BJ (cell line): Measurements from ENCODE around the gene CASP6. TPM values are rescaled to one million over a fixed set of nuclear protein-coding genes. Genes with fewer than 3 reads are reported as not detected.

ENCODE experiments used
- CTCF ChIA-PET: fragments of 350-600 bp; formaldehyde crosslinking; extraction: SDS; loops from one replicate; lab custom pipeline; 2021; ENCODE audit warnings: antibody characterized with exemption, inconsistent platforms; lab: Yijun Ruan, JAX
- POLR2A ChIA-PET: fragments of 300-600 bp; sonication (Branson Sonifier 250); formaldehyde crosslinking; extraction: SDS; loops from one replicate; lab custom pipeline; 2021; ENCODE audit warnings: antibody characterized with exemption; lab: Charles Lee
- DNase-seq: peaks from one replicate; pipeline ENCODE4 v3.0.0-alpha.2; 2011; ENCODE audit warnings: low read depth
- H3K27me3 ChIP-seq: 2 replicates; pipeline ENCODE4 v1.6.0; 2011; ENCODE audit warnings: low read length; ENCODE audit not compliant: control insufficient read depth, insufficient read depth
- H3K36me3 ChIP-seq: 2 replicates; pipeline ENCODE4 v1.5.1; 2011; ENCODE audit warnings: low read length; ENCODE audit not compliant: control insufficient read depth, insufficient read depth
- H3K4me3 ChIP-seq: 2 replicates; pipeline ENCODE4 v1.5.1; 2011; ENCODE audit warnings: low read depth, mild to moderate bottlenecking, control low read depth, low read length
- polyA plus RNA-seq: library from polyadenylated mRNA; depleted of rRNA; stranded (reverse); fragments of >200 nt; gene quantifications from 2 replicates; pipeline ENCODE4 v1.2.3, GENCODE V29; 2011
- TF ChIP-seq, protein P1 (sequence below): IDR thresholded peaks from 2 replicates; pipeline ENCODE4 v1.5.1; 2011; ENCODE audit warnings: low read depth, mild to moderate bottlenecking, control low read depth, inconsistent platforms, low read length, moderate library complexity; ENCODE audit not compliant: insufficient read depth

CASP6 gene
- polyA plus RNA-seq, 1 experiment: 17.0 TPM

GRCh38 chr4:109676886-109677285 lies 26.4 kb downstream of the CASP6 start:
- ChIA-PET CTCF (no interaction called here), POLR2A (no interaction called here)
- TF ChIP-seq, protein P1, sequence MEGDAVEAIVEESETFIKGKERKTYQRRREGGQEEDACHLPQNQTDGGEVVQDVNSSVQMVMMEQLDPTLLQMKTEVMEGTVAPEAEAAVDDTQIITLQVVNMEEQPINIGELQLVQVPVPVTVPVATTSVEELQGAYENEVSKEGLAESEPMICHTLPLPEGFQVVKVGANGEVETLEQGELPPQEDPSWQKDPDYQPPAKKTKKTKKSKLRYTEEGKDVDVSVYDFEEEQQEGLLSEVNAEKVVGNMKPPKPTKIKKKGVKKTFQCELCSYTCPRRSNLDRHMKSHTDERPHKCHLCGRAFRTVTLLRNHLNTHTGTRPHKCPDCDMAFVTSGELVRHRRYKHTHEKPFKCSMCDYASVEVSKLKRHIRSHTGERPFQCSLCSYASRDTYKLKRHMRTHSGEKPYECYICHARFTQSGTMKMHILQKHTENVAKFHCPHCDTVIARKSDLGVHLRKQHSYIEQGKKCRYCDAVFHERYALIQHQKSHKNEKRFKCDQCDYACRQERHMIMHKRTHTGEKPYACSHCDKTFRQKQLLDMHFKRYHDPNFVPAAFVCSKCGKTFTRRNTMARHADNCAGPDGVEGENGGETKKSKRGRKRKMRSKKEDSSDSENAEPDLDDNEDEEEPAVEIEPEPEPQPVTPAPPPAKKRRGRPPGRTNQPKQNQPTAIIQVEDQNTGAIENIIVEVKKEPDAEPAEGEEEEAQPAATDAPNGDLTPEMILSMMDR: no peak
- Histone ChIP-seq H3K4me3 (no peak overlapping the region), H3K36me3 (no peaks in the 10 kb centered on the region), H3K27me3 (no peaks in the 10 kb centered on the region)
- no peak for DNase-seq

DNA sequence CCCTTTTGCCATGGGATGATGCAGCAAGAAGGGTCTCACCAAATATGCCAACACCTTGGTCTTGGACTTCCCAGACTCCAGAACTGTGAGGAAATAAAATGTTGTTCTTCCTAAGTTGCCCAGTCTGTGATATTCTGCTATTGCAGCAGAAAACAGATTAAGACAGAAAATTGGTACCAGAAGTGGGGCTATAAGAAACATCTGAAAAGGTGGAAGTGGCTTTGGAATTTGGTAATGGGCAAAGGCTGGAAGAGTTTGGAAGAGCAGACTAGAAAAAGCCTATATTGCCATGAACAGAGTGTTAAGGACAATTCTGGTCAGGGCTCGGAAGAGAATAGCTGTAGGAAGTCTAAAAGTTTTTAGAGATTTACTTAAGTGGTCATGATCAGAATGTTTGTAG lies 27.4 kb downstream of the CASP6 start:
- no peak overlapping the region for H3K4me3 ChIP-seq
- H3K27me3 ChIP-seq: no peaks in the 10 kb centered on the region
- POLR2A ChIA-PET: no interaction called here
- H3K36me3 ChIP-seq: no peaks in the 10 kb centered on the region
- CTCF ChIA-PET: no interaction called here
- no peak for DNase-seq
- TF ChIP-seq, protein P1: no peak

DNA sequence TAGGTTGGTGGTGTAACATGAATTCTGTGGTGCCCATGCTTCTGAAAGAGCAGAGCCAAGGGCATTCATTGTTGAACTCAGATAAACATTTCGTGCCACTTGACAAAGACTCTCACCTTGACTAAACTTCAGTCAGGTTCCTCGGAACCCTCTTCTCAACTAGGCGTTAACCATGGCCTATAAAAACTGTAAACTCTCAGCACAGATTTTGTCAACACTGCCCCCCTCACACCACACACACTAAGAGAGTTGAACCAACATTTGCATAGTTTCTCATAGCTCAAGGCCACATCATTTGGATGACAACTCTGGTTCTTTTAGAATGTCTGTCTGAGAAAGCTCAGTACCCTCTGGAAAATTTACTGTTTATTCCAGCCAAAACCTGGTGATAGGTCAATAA lies 28.1 kb downstream of the CASP6 start:
- H3K36me3 ChIP-seq: no peaks in the 10 kb centered on the region
- TF ChIP-seq, protein P1: no peak
- ChIA-PET CTCF (no interaction called here), POLR2A (no interaction called here)
- H3K27me3 ChIP-seq: no peaks in the 10 kb centered on the region
- DNase-seq: no peak
- H3K4me3 ChIP-seq: no peak overlapping the region

DNA sequence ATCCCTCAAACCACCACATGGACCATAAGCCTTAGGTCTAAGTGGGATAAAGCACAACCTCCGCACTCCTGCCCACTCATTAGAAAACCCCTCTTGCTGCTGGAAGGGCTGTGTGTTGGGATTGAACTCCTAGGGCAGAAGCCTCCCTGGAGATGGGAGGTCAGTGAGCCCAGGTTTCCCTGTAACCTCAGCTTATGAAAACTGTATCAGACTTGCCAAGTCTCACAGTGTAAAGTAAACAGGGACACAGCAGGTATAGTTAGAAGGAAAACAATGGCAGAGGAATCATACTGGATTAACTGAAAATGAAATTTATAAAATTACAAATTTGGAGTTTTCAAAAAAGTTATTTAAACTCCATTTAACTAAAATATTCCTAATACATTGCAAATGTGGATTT lies 29.9 kb downstream of the CASP6 start:
- POLR2A ChIA-PET: no interaction called here
- no peaks in the 10 kb centered on the region for H3K27me3 ChIP-seq
- CTCF ChIA-PET: no interaction called here
- TF ChIP-seq, protein P1: no peak
- no peak overlapping the region for H3K4me3 ChIP-seq
- H3K36me3 ChIP-seq: no peaks in the 10 kb centered on the region
- no peak for DNase-seq

DNA sequence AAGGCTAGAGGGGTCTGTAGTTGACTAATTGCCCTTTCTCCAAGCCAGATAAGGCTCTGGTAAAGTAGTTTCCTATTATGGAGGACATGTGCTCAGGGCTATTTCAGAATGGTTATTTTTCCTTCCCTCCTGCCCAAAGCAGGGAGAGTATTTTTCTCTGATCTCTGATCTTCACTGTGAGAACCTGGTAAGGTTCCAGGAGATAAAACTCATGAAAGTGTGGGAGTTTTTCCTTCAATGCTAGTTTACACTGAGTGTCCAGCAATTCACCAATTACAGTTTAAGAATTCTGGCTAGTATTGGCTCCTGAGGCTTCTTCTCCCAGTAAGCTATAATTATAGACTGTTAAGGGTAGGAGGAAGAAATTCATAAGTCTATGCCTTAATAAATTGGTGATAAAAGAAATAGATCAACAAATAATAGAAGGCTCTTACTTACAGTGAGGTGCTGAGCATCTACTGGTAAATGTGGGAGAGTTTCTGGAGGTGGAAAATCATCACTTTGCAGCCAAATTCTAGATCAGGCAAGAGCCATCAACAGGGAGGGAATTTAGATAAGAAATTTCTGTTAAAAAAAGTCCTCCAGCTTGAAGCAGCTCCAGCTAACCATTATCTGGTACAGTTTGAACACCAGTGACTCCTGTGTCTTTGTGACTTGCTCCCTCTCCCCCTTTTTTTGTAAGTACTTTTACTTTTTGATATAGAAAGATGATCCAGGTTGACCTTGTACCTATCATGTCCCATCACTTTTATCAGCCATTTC lies 30.9 kb downstream of the CASP6 start:
- no peak for DNase-seq
- H3K4me3 ChIP-seq: no peak overlapping the region
- CTCF ChIA-PET: no interaction called here
- POLR2A ChIA-PET: no interaction called here
- H3K27me3 ChIP-seq: no peaks in the 10 kb centered on the region
- TF ChIP-seq, protein P1: no peak
- H3K36me3 ChIP-seq: no peaks in the 10 kb centered on the region
